Embryonic facial prominence (tissue), 1 donor: ENCODE data around the gene MAP3K7CL.
"Not testable (repeated sequence)": the region's sequence is repeated elsewhere in the genome, so short reads cannot be mapped to it uniquely, and the experiment has no call there.

ENCODE experiments used
- DNase-seq: peaks from one replicate; pipeline ENCODE4 v3.0.0-alpha.2; 2016; ENCODE audit errors: extremely low spot score

The MAP3K7CL gene

GRCh38 chr21:29167481-29167880 lies 37.0 kb downstream of the MAP3K7CL start:
- DNase-seq = not testable (repeated sequence)

GRCh38 chr21:29168891-29169315 lies 38.5 kb downstream of the MAP3K7CL start:
- DNase-seq = no peak

- DNase-seq = no peak
These were observed 40.5 kb downstream of the MAP3K7CL start for GRCh38 chr21:29170944-29171343.

- DNase-seq = no peak
These were observed 41.8 kb downstream of the MAP3K7CL start for GRCh38 chr21:29172282-29172681.

GRCh38 chr21:29174607-29175013 lies 44.2 kb downstream of the MAP3K7CL start:
- no peak for DNase-seq

GRCh38 chr21:29175408-29176134 lies 45.1 kb downstream of the MAP3K7CL start:
- no peak for DNase-seq

- no peak for DNase-seq
These were observed 46.2 kb downstream of the MAP3K7CL start for GRCh38 chr21:29176471-29177120.

GRCh38 chr21:29177800-29178199 lies 47.4 kb downstream of the MAP3K7CL start:
- DNase-seq = no peak

GRCh38 chr21:29178926-29179325 lies 48.5 kb downstream of the MAP3K7CL start:
- no peak for DNase-seq

- no peak for DNase-seq
These were observed 49.1 kb downstream of the MAP3K7CL start for GRCh38 chr21:29179503-29179902.

- no peak for DNase-seq
These were observed 51.5 kb downstream of the MAP3K7CL start for GRCh38 chr21:29181799-29182470.

GRCh38 chr21:29182691-29183092 lies 52.2 kb downstream of the MAP3K7CL start:
- no peak for DNase-seq

- DNase-seq = no peak
These were observed 53.6 kb downstream of the MAP3K7CL start for GRCh38 chr21:29184037-29184436.

- no peak for DNase-seq
These were observed 54.7 kb downstream of the MAP3K7CL start for GRCh38 chr21:29185172-29185571.

- DNase-seq = no peak
These were observed 55.2 kb downstream of the MAP3K7CL start for GRCh38 chr21:29185633-29186032.

GRCh38 chr21:29186246-29186645 lies 55.8 kb downstream of the MAP3K7CL start:
- no peak for DNase-seq

GRCh38 chr21:29187944-29188343 lies 57.5 kb downstream of the MAP3K7CL start:
- DNase-seq = no peak

GRCh38 chr21:29189353-29189752 lies 58.9 kb downstream of the MAP3K7CL start:
- no peak for DNase-seq

GRCh38 chr21:29190923-29191331 lies 60.5 kb downstream of the MAP3K7CL start:
- no peak for DNase-seq

- no peak for DNase-seq
These were observed 62.6 kb downstream of the MAP3K7CL start for GRCh38 chr21:29193072-29193471.

GRCh38 chr21:29193901-29194300 lies 63.5 kb downstream of the MAP3K7CL start:
- no peak for DNase-seq

GRCh38 chr21:29194342-29194741 lies 63.9 kb downstream of the MAP3K7CL start:
- no peak for DNase-seq

- DNase-seq = no peak
These were observed 64.4 kb downstream of the MAP3K7CL start for GRCh38 chr21:29194847-29195246.
